GM23338 (cell line): ENCODE measurements around the gene TOB2. TPM values are rescaled to one million over a fixed set of nuclear protein-coding genes. Genes with fewer than 3 reads are reported as not detected.

Experiments
- ATAC-seq: fragments of 200-7000 bp; cut with Tn5 transposase; 3 replicates; pipeline ENCODE4 v1.9.1; 2020
- DNase-seq: peaks from one replicate; pipeline ENCODE4 v3.0.0-alpha.2; 2015; ENCODE audit warnings: low spot score
- H2AFZ ChIP-seq: fragments of 200-600 bp; sonication (generic); 2 replicates; pipeline ENCODE4 v1.8.0; 2016; ENCODE audit warnings: antibody characterized with exemption, mild to moderate bottlenecking, moderate library complexity
- H3F3A ChIP-seq: fragments of 200-600 bp; sonication (generic); replicated peaks from 2 replicates; pipeline ENCODE4 v1.8.0; 2017; ENCODE audit warnings: antibody characterized with exemption, mixed run types, low read depth
- H3K27ac ChIP-seq: fragments of 200-600 bp; sonication (generic); 2 replicates; pipeline ENCODE4 v1.6.1; 2016; ENCODE audit warnings: low read depth
- H3K27me3 ChIP-seq: fragments of 200-600 bp; sonication (generic); 2 replicates; pipeline ENCODE4 v1.8.0; 2016; ENCODE audit warnings: mild to moderate bottlenecking, mixed run types, moderate library complexity; ENCODE audit not compliant: insufficient read depth
- H3K36me3 ChIP-seq: fragments of 200-600 bp; sonication (generic); 2 replicates; pipeline ENCODE4 v1.8.0; 2016; ENCODE audit warnings: mild to moderate bottlenecking; ENCODE audit not compliant: insufficient read depth
- H3K4me1 ChIP-seq: fragments of 200-600 bp; sonication (generic); 2 replicates; pipeline ENCODE4 v1.8.0; 2016; ENCODE audit warnings: mild to moderate bottlenecking, moderate library complexity; ENCODE audit not compliant: insufficient read depth
- H3K4me2 ChIP-seq: fragments of 200-600 bp; sonication (generic); 2 replicates; pipeline ENCODE4 v1.7.1; 2017; ENCODE audit warnings: mixed run types
- H3K4me3 ChIP-seq: fragments of 200-600 bp; sonication (generic); 2 replicates; pipeline ENCODE4 v1.6.1; 2016; ENCODE audit warnings: mixed run types
- H3K79me2 ChIP-seq: fragments of 200-600 bp; sonication (generic); replicated peaks from 2 replicates; pipeline ENCODE4 v1.8.0; 2017; ENCODE audit warnings: mild to moderate bottlenecking; ENCODE audit not compliant: insufficient read depth
- H3K9me2 ChIP-seq: fragments of 200-600 bp; sonication (generic); 2 replicates; pipeline ENCODE4 v1.8.0; 2017; ENCODE audit not compliant: insufficient read depth
- H4K20me1 ChIP-seq: fragments of 200-600 bp; sonication (generic); replicated peaks from 2 replicates; pipeline ENCODE4 v1.8.0; 2017; ENCODE audit warnings: mild to moderate bottlenecking; ENCODE audit not compliant: insufficient read depth
- H3K27ac Mint-ChIP-seq: 2 replicates; pipeline ENCODE4 v1.8.0; 2020; ENCODE audit warnings: inconsistent platforms, mild to moderate bottlenecking, moderate library complexity, mixed read lengths
- H3K27me3 Mint-ChIP-seq: 3 replicates; pipeline ENCODE4 v1.8.0; 2022; ENCODE audit warnings: low read depth, mild to moderate bottlenecking, moderate library complexity, mixed read lengths, inconsistent platforms; ENCODE audit not compliant: insufficient read depth, poor library complexity
- H3K36me3 Mint-ChIP-seq: 3 replicates; pipeline ENCODE4 v1.8.0; 2021; ENCODE audit warnings: low read depth, mild to moderate bottlenecking, inconsistent platforms, moderate library complexity, mixed read lengths
- H3K4me1 Mint-ChIP-seq: 3 replicates; pipeline ENCODE4 v1.8.0; 2020; ENCODE audit warnings: mild to moderate bottlenecking, inconsistent platforms, mixed read lengths
- H3K4me3 Mint-ChIP-seq: 3 replicates; pipeline ENCODE4 v1.8.0; 2021; ENCODE audit warnings: moderate library complexity, mild to moderate bottlenecking, inconsistent platforms, mixed read lengths
- H3K9me3 Mint-ChIP-seq: 3 replicates; pipeline ENCODE4 v1.8.0; 2020; ENCODE audit warnings: moderate library complexity, mild to moderate bottlenecking, inconsistent platforms, mixed read lengths
- CREB1 ChIP-seq: fragments of 250-450 bp; sonication (Bioruptor Pico); IDR thresholded peaks from 2 replicates; pipeline ENCODE4 v1.5.0; 2020; ENCODE audit warnings: low read depth, mild to moderate bottlenecking, moderate library complexity
- CTCF ChIP-seq, 2 experiments: fragments of 200-600 bp in 1 of 2; sonication (generic) in 1 of 2; conservative IDR thresholded peaks; 2 replicates each; pipeline versions ENCODE4 v1.5.1 to v1.6.1; 2016 to 2017; ENCODE audit warnings: antibody characterized with exemption in 2 of 2, low read depth in 2 of 2, mild to moderate bottlenecking in 2 of 2, moderate library complexity in 1 of 2
- EZH2phosphoT487 ChIP-seq: fragments of 200-600 bp; sonication (generic); IDR thresholded peaks from one replicate; pipeline ENCODE4 v1.8.1; 2018; ENCODE audit warnings: antibody characterized with exemption; ENCODE audit not compliant: unreplicated experiment
- JUNB ChIP-seq: IDR thresholded peaks from one replicate; pipeline ENCODE4 v1.6.1; 2016; ENCODE audit warnings: antibody characterized with exemption; ENCODE audit not compliant: unreplicated experiment
- NANOG ChIP-seq: IDR thresholded peaks from 2 replicates; pipeline ENCODE4 v1.6.1; 2016; ENCODE audit warnings: antibody characterized with exemption, borderline replicate concordance
- POLR2AphosphoS5 ChIP-seq: IDR thresholded peaks from 2 replicates; pipeline ENCODE4 v1.6.1; 2016; ENCODE audit warnings: antibody characterized with exemption, low read depth
- STAT1 ChIP-seq: IDR thresholded peaks from one replicate; pipeline ENCODE4 v1.6.1; 2016; ENCODE audit warnings: antibody characterized with exemption; ENCODE audit not compliant: unreplicated experiment
- ZNF114 ChIP-seq: fragments of 250-450 bp; sonication (Bioruptor Pico); IDR thresholded peaks from 2 replicates; pipeline ENCODE4 v1.5.0; 2020; ENCODE audit warnings: mild to moderate bottlenecking, moderate library complexity
- ZNF331 ChIP-seq: fragments of 250-450 bp; sonication (Bioruptor Pico); IDR thresholded peaks from 2 replicates; pipeline ENCODE4 v1.5.0; 2020; ENCODE audit warnings: low read depth, mild to moderate bottlenecking, moderate library complexity
- ZNF462 ChIP-seq: fragments of 250-450 bp; sonication (Bioruptor Pico); IDR thresholded peaks from 2 replicates; pipeline ENCODE4 v1.5.0; 2020; ENCODE audit warnings: mild to moderate bottlenecking, moderate library complexity
- polyA plus RNA-seq: library from polyadenylated mRNA; unstranded; fragments of >200 nt; fragmentation: Nextera tagmentation; extraction: Ambion mirVana; gene quantifications from 2 replicates; pipeline ENCODE4 v1.2.1, GENCODE V29; 2016
- total RNA-seq: library from RNA; depleted of rRNA; stranded (reverse); fragments of >200 nt; shearing (Covaris generic); gene quantifications from 2 replicates; pipeline ENCODE4 v1.2.3, GENCODE V29; 2014
- TF ChIP-seq, protein P1 (sequence below): IDR thresholded peaks from 2 replicates; pipeline ENCODE4 v1.6.1; 2016; ENCODE audit warnings: antibody characterized with exemption

Gene TOB2
- total and polyA plus RNA-seq, 2 experiments from 2014 or later: 27.3 to 47.2 TPM

DNA sequence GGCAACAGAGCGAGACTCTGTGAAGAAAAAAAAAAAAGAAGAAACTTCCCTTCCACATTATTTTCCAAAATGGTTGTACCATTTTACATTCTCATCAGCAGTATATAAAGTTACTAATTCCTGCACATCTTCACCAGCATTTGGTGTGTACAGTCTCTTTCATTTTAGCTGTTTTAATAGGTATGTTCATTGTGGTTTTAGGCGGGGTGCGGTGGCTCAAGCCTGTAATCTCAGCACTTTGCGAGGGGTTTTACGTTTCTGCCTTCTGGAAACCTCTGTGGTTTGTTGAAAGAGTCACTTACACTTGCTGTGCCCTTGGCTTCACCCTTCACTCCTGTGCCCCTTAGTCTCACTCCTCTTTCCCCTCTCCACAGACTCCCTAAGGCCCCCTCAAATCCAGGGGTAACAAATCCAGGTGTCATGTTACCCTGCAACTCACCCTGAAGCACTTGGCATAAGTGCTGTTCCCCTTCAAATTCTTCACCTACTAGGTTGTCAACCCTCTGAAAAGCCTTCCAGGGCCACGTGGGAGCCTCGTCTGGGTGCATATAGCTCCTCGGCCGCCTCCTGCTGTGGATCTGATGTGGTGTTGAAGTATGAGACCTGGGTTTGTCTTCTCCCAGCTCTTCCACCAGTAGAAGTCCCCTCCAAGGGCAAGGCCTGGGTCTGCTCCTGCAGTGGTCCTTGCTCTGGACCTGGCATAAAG lies 20.8 kb downstream of the TOB2 start:
- Mint-ChIP-seq H3K4me1 (peaks cover 3% of the 10 kb centered on the region), H3K9me3 (no peaks in the 10 kb centered on the region), H3K27ac (no peak overlapping the region), H3K27me3 (peaks cover 8% of the 10 kb centered on the region), H3K36me3 (peaks cover 11% of the 10 kb centered on the region), H3K4me3 (no peak overlapping the region)
- H3K79me2 ChIP-seq: no peaks in the 10 kb centered on the region
- H2AFZ ChIP-seq: no peak overlapping the region
- H4K20me1 ChIP-seq: no peaks in the 10 kb centered on the region
- TF ChIP-seq ZNF114 (CRISPR knock-in tag) (no peak), ZNF331 (CRISPR knock-in tag) (no peak), STAT1 (no peak), POLR2AphosphoS5 (no peak), JUNB (no peak)
- TF ChIP-seq, protein P1, sequence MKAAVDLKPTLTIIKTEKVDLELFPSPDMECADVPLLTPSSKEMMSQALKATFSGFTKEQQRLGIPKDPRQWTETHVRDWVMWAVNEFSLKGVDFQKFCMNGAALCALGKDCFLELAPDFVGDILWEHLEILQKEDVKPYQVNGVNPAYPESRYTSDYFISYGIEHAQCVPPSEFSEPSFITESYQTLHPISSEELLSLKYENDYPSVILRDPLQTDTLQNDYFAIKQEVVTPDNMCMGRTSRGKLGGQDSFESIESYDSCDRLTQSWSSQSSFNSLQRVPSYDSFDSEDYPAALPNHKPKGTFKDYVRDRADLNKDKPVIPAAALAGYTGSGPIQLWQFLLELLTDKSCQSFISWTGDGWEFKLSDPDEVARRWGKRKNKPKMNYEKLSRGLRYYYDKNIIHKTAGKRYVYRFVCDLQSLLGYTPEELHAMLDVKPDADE: no peak
- H3K36me3 ChIP-seq: no peaks in the 10 kb centered on the region
- ATAC-seq (peak; percentile 30), DNase-seq (no peak)
- no peak overlapping the region for H3K4me2 ChIP-seq
- no peak overlapping the region for H3K4me3 ChIP-seq
- no peaks in the 10 kb centered on the region for H3K27me3 ChIP-seq
- H3K9me2 ChIP-seq: no peaks in the 10 kb centered on the region
- H3K27ac ChIP-seq: no peak overlapping the region; the same call in 1 of the 2 replicates
- 0 out of 2 replicates have a peak, but pooled peaks cover 5% of the 10 kb centered on the region for H3F3A ChIP-seq
- no peaks in the 10 kb centered on the region for H3K4me1 ChIP-seq

DNA sequence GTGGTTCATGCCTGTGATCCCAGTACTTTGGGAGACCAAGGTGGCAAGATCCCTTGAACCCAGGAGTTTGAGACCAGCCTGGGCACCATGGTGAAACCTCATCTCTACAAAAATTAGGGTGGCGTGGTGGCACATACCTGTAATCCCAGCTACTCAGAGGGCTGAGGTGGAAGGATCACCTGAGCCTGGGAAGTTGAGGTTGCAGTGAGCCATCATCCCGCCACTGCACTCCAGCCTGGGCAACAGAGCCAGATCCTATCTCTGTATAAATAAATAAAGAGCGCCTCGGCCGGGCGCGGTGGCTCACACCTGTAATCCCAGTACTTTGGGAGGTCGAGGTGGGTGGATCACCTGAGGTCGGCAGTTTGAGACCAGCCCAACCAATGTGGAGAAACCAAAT lies 27.9 kb downstream of the TOB2 start:
- H3K9me2 ChIP-seq: no peaks in the 10 kb centered on the region
- no peak overlapping the region for H3K27ac ChIP-seq
- H3K4me3 ChIP-seq: no peak overlapping the region
- no peak overlapping the region for H2AFZ ChIP-seq
- no peaks in the 10 kb centered on the region; the same call in 1 of the 2 replicates for H3K79me2 ChIP-seq
- H3K36me3 ChIP-seq: no peaks in the 10 kb centered on the region
- H3K4me2 ChIP-seq: no peak overlapping the region
- H3K27me3 ChIP-seq: no peaks in the 10 kb centered on the region
- Mint-ChIP-seq H3K36me3 (no peaks in the 10 kb centered on the region; the same call in 2 of the 3 replicates), H3K27me3 (peaks cover 4% of the 10 kb centered on the region), H3K4me3 (no peak overlapping the region), H3K4me1 (peaks cover 9% of the 10 kb centered on the region), H3K27ac (no peak overlapping the region), H3K9me3 (no peaks in the 10 kb centered on the region)
- no peaks in the 10 kb centered on the region for H3K4me1 ChIP-seq
- no peaks in the 10 kb centered on the region for H4K20me1 ChIP-seq
- DNase-seq (no peak), ATAC-seq (no peak)
- TF ChIP-seq EZH2phosphoT487: no peak
- no peak for TF ChIP-seq NANOG
- no peak for TF ChIP-seq ZNF462
- no peak for TF ChIP-seq CTCF (conservative IDR thresholded peaks at IDR 0.05; ENCODE audit: low read depth in 2 of 2)
- no peak for TF ChIP-seq STAT1
- TF ChIP-seq CREB1: no peak
- TF ChIP-seq, protein P1: no peak
- TF ChIP-seq JUNB: no peak
- TF ChIP-seq POLR2AphosphoS5: no peak
- H3F3A ChIP-seq: no peaks in the 10 kb centered on the region
